Measurements from ENCODE around the gene GZMA. TPM values are rescaled to one million over a fixed set of nuclear protein-coding genes. Genes with fewer than 3 reads are reported as not detected.

Gene GZMA
- total RNA-seq (not detected in 2 replicates), polyA plus RNA-seq (not detected in 2 replicates), polyA minus RNA-seq (ENCODE audit: low replicate concordance) (not detected in 2 replicates)
- not detected in 2 replicates for polyA plus RNA-seq (2012)

DNA sequence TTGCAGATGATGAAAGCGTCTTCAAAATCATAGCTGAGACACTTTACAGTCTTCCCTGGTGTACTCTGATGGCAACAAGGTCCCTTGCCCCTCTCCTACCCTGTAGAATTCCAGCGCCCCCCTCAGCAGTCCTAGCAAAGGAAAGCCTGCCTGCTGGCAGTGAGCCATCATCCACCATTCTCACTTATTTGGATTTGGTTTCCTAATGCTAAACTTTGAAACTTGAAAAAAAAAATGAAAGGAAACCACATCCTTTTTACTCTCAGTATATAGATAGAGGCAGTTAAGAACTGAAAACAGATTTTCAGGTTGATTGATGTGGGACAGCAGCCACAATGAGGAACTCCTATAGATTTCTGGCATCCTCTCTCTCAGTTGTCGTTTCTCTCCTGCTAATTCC, at the start of gene GZMA:
Gene GZMA, plus strand, starts transcription at position 299 of the 400 bp plus-strand sequence. Its CDS starts 37 bp downstream, at position 336.
- Histone ChIP-seq H2AFZ (ENCODE audit: low read length) (no peak within 1 kb of the TSS), H3K4me2 (ENCODE audit: extremely low read depth, insufficient read depth, low read length) (no peak within 1 kb of the TSS), H3K79me2 (ENCODE audit: control insufficient read depth, insufficient read depth, low read length) (no peaks in the 10 kb centered on the region), H3K9ac (ENCODE audit: insufficient read depth, low read length) (no peak within 1 kb of the TSS), H3K9me3 (ENCODE audit: control insufficient read depth, insufficient read depth, low read depth, low read length) (no peaks in the 10 kb centered on the region), H3K4me3 (replicated peaks in 1 of 4; ENCODE audit: control extremely low read depth in 1 of 4, insufficient read depth in 1 of 4, low read depth in 3 of 4, low read length in 4 of 4) (no peak within 1 kb of the TSS), H3K36me3 (ENCODE audit: control insufficient read depth, insufficient read depth, low read length) (no peaks in the 10 kb centered on the region), H3K27ac (ENCODE audit: insufficient read depth, low read length) (no peak within 1 kb of the TSS), H3K27me3 (ENCODE audit: control insufficient read depth, insufficient read depth, low read length) (no peaks in the 10 kb centered on the region), H3K4me1 (ENCODE audit: control insufficient read depth, extremely low read depth, insufficient read depth, low read length) (no peaks in the 10 kb centered on the region), H4K20me1 (ENCODE audit: control insufficient read depth, extremely low read depth, insufficient read depth, low read length) (no peaks in the 10 kb centered on the region)
- DNase-seq (ENCODE audit: low read depth in 2 of 2), result no peak
- no peak for TF ChIP-seq EZH2 (IDR thresholded peaks at IDR 0.05; ENCODE audit: low read length, missing control alignments)
- TF ChIP-seq, protein P1, sequence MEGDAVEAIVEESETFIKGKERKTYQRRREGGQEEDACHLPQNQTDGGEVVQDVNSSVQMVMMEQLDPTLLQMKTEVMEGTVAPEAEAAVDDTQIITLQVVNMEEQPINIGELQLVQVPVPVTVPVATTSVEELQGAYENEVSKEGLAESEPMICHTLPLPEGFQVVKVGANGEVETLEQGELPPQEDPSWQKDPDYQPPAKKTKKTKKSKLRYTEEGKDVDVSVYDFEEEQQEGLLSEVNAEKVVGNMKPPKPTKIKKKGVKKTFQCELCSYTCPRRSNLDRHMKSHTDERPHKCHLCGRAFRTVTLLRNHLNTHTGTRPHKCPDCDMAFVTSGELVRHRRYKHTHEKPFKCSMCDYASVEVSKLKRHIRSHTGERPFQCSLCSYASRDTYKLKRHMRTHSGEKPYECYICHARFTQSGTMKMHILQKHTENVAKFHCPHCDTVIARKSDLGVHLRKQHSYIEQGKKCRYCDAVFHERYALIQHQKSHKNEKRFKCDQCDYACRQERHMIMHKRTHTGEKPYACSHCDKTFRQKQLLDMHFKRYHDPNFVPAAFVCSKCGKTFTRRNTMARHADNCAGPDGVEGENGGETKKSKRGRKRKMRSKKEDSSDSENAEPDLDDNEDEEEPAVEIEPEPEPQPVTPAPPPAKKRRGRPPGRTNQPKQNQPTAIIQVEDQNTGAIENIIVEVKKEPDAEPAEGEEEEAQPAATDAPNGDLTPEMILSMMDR (conservative IDR thresholded peaks at IDR 0.05 in 1 of 2, IDR thresholded peaks at IDR 0.05 in 1 of 2; ENCODE audit: low read depth in 1 of 2, low read length in 2 of 2), result no peak

DNA sequence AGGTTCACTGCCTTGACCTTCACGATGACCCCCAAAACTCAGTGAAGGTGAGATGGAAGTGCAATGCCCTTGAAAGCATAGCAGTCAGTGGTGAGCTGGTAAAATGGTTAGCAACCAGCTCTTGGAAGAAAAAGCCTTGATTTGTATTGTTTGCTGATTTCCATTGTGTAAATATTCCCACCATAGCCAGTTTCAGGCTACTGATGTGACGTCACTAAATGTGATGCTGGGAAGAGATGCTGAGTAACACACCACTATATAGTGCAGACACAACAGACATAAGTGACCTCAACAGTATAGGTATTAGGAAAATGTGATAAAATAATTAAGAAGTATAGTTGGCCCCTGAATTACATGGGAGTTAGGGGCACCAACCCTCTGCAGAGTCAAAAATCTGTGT, 47.3 kb upstream of the GZMA start:
- H3K27ac ChIP-seq (ENCODE audit: insufficient read depth, low read length), result no peak overlapping the region
- no peaks in the 10 kb centered on the region for H4K20me1 ChIP-seq (ENCODE audit: control insufficient read depth, extremely low read depth, insufficient read depth, low read length)
- no peak overlapping the region for H3K4me3 ChIP-seq (replicated peaks in 1 of 4; ENCODE audit: control extremely low read depth in 1 of 4, insufficient read depth in 1 of 4, low read depth in 3 of 4, low read length in 4 of 4)
- no peaks in the 10 kb centered on the region for H3K36me3 ChIP-seq (ENCODE audit: control insufficient read depth, insufficient read depth, low read length)
- no peak overlapping the region for H3K9ac ChIP-seq (ENCODE audit: insufficient read depth, low read length)
- no peaks in the 10 kb centered on the region for H3K4me1 ChIP-seq (ENCODE audit: control insufficient read depth, extremely low read depth, insufficient read depth, low read length)
- H3K4me2 ChIP-seq (ENCODE audit: extremely low read depth, insufficient read depth, low read length), result no peak overlapping the region
- no peaks in the 10 kb centered on the region for H3K27me3 ChIP-seq (ENCODE audit: control insufficient read depth, insufficient read depth, low read length)
- DNase-seq (ENCODE audit: low read depth in 2 of 2), result no peak
- no peaks in the 10 kb centered on the region for H3K9me3 ChIP-seq (ENCODE audit: control insufficient read depth, insufficient read depth, low read depth, low read length)
- no peak overlapping the region for H2AFZ ChIP-seq (ENCODE audit: low read length)
- no peak for TF ChIP-seq EZH2 (IDR thresholded peaks at IDR 0.05; ENCODE audit: low read length, missing control alignments)
- TF ChIP-seq, protein P1 (conservative IDR thresholded peaks at IDR 0.05 in 1 of 2, IDR thresholded peaks at IDR 0.05 in 1 of 2; ENCODE audit: low read depth in 1 of 2, low read length in 2 of 2), result no peak
- H3K79me2 ChIP-seq (ENCODE audit: control insufficient read depth, insufficient read depth, low read length), result no peaks in the 10 kb centered on the region

DNA sequence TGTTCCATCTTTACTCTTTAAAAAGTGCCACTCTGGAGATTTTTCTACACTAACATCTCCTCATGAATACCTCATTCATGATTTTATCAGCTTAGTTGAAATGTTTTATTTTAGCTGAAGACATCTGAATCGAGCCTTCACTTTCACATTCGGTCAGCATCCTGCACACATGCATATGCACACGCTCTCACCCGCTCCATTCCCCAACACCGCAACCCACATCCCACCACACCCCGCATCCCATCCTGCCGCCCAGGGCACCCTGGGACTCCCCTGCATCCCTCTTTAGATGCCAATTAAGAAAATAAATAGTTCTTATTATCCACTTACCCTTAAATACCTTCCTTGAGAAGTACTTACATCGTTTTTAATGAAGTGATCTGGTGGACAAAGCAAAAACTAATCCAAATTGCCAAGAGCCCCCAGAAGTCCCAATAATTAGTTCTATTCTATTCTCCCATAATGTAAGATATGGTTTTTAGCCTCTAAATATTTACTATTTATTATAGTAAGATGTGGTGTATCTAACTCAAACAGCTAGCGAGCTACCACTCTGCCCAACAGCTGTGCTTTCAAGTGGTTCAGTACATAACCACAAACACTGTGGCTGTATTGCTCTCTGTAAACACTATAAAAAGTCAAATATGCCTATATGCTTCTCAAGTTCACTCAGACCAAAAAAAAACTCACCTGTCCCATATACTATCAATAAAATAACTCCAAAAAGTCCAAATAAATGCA, 40.2 kb upstream of the GZMA start:
- no peaks in the 10 kb centered on the region for H4K20me1 ChIP-seq (ENCODE audit: control insufficient read depth, extremely low read depth, insufficient read depth, low read length)
- no peak overlapping the region for H2AFZ ChIP-seq (ENCODE audit: low read length)
- H3K79me2 ChIP-seq (ENCODE audit: control insufficient read depth, insufficient read depth, low read length), result no peaks in the 10 kb centered on the region
- TF ChIP-seq, protein P1 (conservative IDR thresholded peaks at IDR 0.05 in 1 of 2, IDR thresholded peaks at IDR 0.05 in 1 of 2; ENCODE audit: low read depth in 1 of 2, low read length in 2 of 2), result no peak
- TF ChIP-seq EZH2 (IDR thresholded peaks at IDR 0.05; ENCODE audit: low read length, missing control alignments), result no peak
- no peak overlapping the region for H3K9ac ChIP-seq (ENCODE audit: insufficient read depth, low read length)
- no peaks in the 10 kb centered on the region for H3K36me3 ChIP-seq (ENCODE audit: control insufficient read depth, insufficient read depth, low read length)
- H3K4me1 ChIP-seq (ENCODE audit: control insufficient read depth, extremely low read depth, insufficient read depth, low read length), result no peaks in the 10 kb centered on the region
- H3K9me3 ChIP-seq (ENCODE audit: control insufficient read depth, insufficient read depth, low read depth, low read length), result no peaks in the 10 kb centered on the region
- H3K4me2 ChIP-seq (ENCODE audit: extremely low read depth, insufficient read depth, low read length), result no peak overlapping the region
- DNase-seq (ENCODE audit: low read depth in 2 of 2), result no peak
- H3K27ac ChIP-seq (ENCODE audit: insufficient read depth, low read length), result no peak overlapping the region
- no peak overlapping the region for H3K4me3 ChIP-seq (replicated peaks in 1 of 4; ENCODE audit: control extremely low read depth in 1 of 4, insufficient read depth in 1 of 4, low read depth in 3 of 4, low read length in 4 of 4)
- no peaks in the 10 kb centered on the region for H3K27me3 ChIP-seq (ENCODE audit: control insufficient read depth, insufficient read depth, low read length)

Data from fibroblast of lung (primary cell).